Esophagus squamous epithelium (tissue), 4 donors: ENCODE data around the gene LTBP1.

ENCODE experiments used
- CTCF ChIP-seq, 6 experiments: fragments of 450-650 bp in 4 of 6; fragments of 200-600 bp in 2 of 6; sonication (generic) in 2 of 6; IDR thresholded peaks; one replicate each; pipeline ENCODE4 v1.5.1; 2016 to 2019; ENCODE audit warnings: antibody characterized with exemption in 6 of 6, mild to moderate bottlenecking in 4 of 6, moderate library complexity in 4 of 6
- POLR2A ChIP-seq, 4 donors: fragments of 450-650 bp; IDR thresholded peaks; one replicate each; pipeline ENCODE4 v1.6.1; 2017; ENCODE audit warnings: antibody characterized with exemption in 4 of 4, mild to moderate bottlenecking in 4 of 4, moderate library complexity in 3 of 4

- TF ChIP-seq CTCF (IDR thresholded peaks at IDR 0.05) (no peak), POLR2A (IDR thresholded peaks at IDR 0.05) (no peak)
These were observed 174.7 kb downstream of the LTBP1 start for GRCh38 chr2:33121416-33121815.
